Duodenal mucosa (tissue), 2 donors: Measurements from ENCODE around the gene ATP7B.
A peak's percentile ranks its signal among the peaks of the same experiment; 100 is the strongest.

Source experiments
- H3K27ac ChIP-seq: one replicate; pipeline ENCODE4 v1.7.0; 2013; ENCODE audit warnings: low read depth, low read length
- H3K27me3 ChIP-seq, 2 donors: one replicate each; pipeline ENCODE4 v1.7.0; 2013; ENCODE audit warnings: low read length in 2 of 2, control low read depth in 1 of 2; ENCODE audit not compliant: insufficient read depth in 2 of 2, control insufficient read depth in 1 of 2
- H3K36me3 ChIP-seq, 2 donors: one replicate each; pipeline ENCODE4 v1.7.0; 2013; ENCODE audit warnings: low read length in 2 of 2, control low read depth in 1 of 2; ENCODE audit not compliant: insufficient read depth in 2 of 2, control insufficient read depth in 1 of 2
- H3K4me1 ChIP-seq, 2 donors: one replicate each; pipeline ENCODE4 v1.7.0; 2013; ENCODE audit warnings: low read length in 2 of 2, control low read depth in 1 of 2; ENCODE audit not compliant: insufficient read depth in 2 of 2, control insufficient read depth in 1 of 2
- H3K4me3 ChIP-seq, 2 donors: one replicate each; pipeline ENCODE4 v1.7.0; 2013; ENCODE audit warnings: low read length in 2 of 2, low read depth in 1 of 2
- H3K9ac ChIP-seq, 2 donors: one replicate each; pipeline ENCODE4 v1.7.0; 2013; ENCODE audit warnings: low read length in 2 of 2, low read depth in 1 of 2
- H3K9me3 ChIP-seq, 2 donors: one replicate each; pipeline ENCODE4 v1.7.0; 2013; ENCODE audit warnings: low read length in 2 of 2, control low read depth in 1 of 2; ENCODE audit not compliant: control insufficient read depth in 1 of 2

The ATP7B gene

DNA sequence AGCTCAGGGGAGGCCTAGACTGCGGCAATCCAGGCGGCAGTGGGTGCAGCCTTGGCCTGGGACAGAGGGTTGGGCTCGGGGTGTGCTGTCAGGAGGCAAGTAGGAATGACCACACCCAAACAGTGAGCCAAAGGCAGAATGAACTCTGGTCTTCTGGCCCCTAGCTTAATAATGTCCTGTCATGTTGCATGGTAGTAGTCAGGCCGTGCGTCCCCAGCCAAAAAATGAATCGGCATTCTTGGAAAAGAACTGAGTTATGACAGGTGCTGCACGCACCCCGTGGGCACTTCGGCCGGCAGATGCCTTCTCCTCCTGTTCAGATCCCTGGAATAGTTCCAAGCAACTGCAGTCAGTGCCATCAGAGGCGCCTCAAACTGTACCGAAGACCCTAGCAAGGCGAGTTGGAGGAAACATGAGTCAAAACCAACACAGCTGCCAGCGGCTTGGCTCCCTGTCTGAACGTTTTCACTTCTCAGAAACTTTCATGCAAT, 55.9 kb downstream of the ATP7B start:
- peaks cover 51 to 57% of the 10 kb centered on the region in 2 donors for H3K4me1 ChIP-seq
- no peaks in the 10 kb centered on the region for H3K9me3 ChIP-seq
- no peak overlapping the region for H3K9ac ChIP-seq
- no peak overlapping the region for H3K27ac ChIP-seq
- no peaks in the 10 kb centered on the region for H3K27me3 ChIP-seq
- H3K36me3 ChIP-seq: peaks cover 9 to 13% of the 10 kb centered on the region in 2 donors
- H3K4me3 ChIP-seq: peak overlapping the region in 1 of 2 donors; percentile 4

DNA sequence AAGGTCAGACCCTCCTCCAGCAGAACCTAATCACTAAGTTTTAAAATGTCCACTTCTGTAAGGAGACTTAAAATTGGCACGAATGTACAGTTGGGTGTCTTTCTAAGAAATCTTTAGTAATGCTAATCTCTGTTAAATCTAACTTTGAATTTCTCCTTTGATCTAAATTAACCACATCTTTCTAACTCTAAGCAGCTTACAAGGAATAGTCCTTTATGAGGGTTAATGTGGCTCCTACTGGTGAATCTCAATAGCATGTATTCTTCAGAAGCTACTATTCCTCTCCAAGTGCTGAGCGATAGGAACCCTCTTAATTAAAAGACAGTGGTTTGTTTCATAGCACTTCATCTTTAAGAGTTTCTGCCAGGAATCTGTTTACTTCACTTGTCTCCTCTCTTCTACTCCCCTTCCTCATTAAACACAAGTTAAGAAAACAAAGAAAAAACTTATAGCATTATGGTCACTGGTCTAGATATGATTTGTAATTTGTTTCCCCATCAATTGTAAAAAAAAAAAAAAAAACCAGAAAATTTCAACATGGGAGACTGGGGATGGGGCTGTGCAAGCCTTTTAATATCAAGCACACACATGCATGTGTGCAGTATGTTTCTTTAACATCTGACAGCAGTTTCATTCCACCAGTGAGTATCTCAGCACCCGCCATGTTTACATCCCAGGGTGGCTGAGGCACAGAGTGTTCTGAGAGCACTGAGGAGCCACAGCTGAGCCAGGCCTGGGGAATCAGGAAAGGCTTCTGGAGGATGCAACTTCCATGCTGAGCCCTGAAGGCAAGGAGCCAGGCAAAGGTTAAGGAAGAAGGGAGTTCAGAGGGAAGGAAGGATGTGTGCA, 57.7 kb downstream of the ATP7B start:
- H3K9ac ChIP-seq: no peak overlapping the region
- H3K4me1 ChIP-seq: peaks cover 34 to 41% of the 10 kb centered on the region in 2 donors
- no peaks in the 10 kb centered on the region for H3K27me3 ChIP-seq
- H3K9me3 ChIP-seq: no peaks in the 10 kb centered on the region
- H3K36me3 ChIP-seq: peaks cover 11 to 22% of the 10 kb centered on the region in 2 donors
- H3K27ac ChIP-seq: no peak overlapping the region
- H3K4me3 ChIP-seq: no peak overlapping the region

DNA sequence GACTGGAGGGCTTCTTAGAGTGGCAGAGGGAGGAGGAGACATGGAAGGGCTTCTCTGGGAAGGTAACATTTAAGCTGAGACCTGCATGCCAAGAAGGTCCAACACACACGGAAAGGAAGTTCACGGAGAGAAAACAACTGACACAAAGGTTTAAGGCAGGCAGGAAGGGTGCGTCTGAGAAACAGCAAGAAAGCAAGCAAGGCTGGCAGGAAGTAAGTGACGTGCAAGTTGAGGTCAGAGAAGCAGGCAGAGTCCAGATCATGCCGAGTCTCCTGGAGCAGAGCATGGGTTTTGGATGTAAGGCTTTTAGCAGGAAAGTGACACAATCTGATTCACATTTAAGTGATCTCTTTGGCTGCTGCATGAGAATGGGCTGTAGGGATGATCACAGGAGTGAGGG, 60.5 kb downstream of the ATP7B start:
- H3K36me3 ChIP-seq: peaks cover 11 to 29% of the 10 kb centered on the region in 2 donors
- peaks cover 10 to 12% of the 10 kb centered on the region in 2 donors for H3K4me1 ChIP-seq
- no peak overlapping the region for H3K4me3 ChIP-seq
- no peaks in the 10 kb centered on the region for H3K9me3 ChIP-seq
- H3K9ac ChIP-seq: no peak overlapping the region
- H3K27me3 ChIP-seq: no peaks in the 10 kb centered on the region
- H3K27ac ChIP-seq: no peak overlapping the region

DNA sequence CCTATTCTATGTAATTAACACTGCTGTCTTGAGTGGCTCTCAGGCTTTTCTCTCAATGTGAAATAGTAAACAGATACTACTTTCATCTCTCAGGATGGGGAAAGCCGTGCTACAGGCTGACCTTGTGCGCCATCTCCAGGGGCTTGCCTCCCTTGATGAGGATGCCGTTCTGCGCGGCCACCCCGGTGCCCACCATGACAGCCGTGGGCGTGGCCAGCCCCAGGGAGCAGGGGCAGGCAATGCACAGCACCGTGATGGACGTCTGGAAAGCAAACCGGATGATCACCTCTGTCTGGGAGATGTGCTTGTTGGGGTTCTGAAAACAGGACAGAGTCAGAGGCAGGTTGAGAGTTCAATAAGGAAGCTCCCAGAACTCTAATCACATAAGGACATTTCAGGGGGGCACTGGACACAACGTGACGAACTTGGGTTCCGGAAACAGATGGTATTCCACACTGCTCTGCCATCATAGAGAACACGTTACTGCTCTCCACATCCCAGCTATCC, 65.0 kb downstream of the ATP7B start:
- H3K4me3 ChIP-seq: no peak overlapping the region

DNA sequence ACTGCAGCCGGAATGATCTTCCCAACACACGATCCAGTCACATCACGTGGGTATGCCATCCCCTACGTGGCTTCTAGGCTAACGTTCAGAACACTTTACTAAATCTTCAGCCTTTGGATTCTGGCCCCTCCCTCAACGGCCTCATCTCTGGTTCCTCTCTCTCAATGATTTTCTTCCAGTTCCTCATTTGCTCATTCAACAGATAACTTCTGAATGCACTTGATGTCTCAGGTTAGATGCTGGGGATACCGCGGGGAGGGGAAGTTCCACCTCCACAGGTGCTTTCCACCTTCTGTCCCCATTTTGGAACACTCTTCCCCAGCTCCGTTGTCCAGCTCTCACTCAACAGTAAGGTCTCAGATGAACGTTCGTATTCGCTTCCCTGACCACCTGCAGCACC, 66.1 kb downstream of the ATP7B start:
- Histone ChIP-seq H3K27me3 (no peaks in the 10 kb centered on the region), H3K36me3 (peaks cover 4 to 32% of the 10 kb centered on the region in 2 donors), H3K4me1 (peaks cover 17 to 29% of the 10 kb centered on the region in 2 donors), H3K4me3 (no peak overlapping the region), H3K27ac (no peak overlapping the region), H3K9ac (no peak overlapping the region), H3K9me3 (no peaks in the 10 kb centered on the region)

More for the DNA sequence above, 65.0 kb downstream of the ATP7B start:
- Histone ChIP-seq H3K27me3 (no peaks in the 10 kb centered on the region), H3K27ac (no peak overlapping the region), H3K4me1 (peaks cover 17 to 29% of the 10 kb centered on the region in 2 donors), H3K36me3 (peaks cover 6 to 34% of the 10 kb centered on the region in 2 donors), H3K9me3 (no peaks in the 10 kb centered on the region), H3K9ac (no peak overlapping the region)

DNA sequence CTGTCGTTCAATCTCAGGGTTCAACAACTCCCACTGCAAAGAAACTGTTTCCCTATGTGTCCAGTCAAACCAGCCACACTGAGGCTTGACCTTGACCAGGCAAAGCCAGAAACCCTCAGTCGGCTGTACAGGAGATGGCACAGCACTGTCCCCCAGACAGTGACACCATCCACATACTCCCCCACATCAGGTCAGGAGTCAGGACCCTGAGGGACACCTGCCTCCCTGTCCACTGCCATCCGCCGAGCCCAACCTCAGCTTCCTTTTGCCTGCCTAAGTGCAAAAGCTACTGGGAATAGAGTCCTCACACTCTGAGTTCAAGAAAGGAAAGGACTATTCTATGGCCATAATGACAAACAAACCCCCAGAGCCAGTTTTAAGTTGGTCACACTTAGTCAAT, 66.8 kb downstream of the ATP7B start:
- no peaks in the 10 kb centered on the region for H3K27me3 ChIP-seq
- no peak overlapping the region for H3K27ac ChIP-seq
- H3K4me3 ChIP-seq: no peak overlapping the region
- H3K9ac ChIP-seq: no peak overlapping the region
- peaks cover 17 to 29% of the 10 kb centered on the region in 2 donors for H3K4me1 ChIP-seq
- no peaks in the 10 kb centered on the region for H3K9me3 ChIP-seq
- peaks cover 4 to 27% of the 10 kb centered on the region in 2 donors for H3K36me3 ChIP-seq

DNA sequence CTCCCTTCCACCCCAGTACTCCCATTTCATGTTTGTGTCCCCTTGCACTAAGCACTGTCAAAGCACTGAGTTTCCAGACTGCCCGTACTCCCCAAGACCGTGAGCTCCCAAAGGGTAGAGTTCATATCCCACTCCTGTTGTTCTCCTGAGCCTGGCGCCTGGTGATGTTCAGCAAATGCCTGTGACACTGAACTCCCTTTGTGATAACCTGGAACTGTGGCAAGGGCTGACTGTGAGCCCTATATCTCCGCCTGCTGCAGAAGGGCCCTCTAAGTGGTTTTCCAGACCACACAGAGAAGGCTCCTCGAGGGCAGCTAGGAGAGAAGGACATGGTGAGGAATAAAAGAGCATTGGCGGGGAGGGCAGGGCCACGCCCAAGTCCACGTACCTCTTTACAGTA, 67.5 kb downstream of the ATP7B start:
- Histone ChIP-seq H3K27ac (no peak overlapping the region), H3K36me3 (peaks cover 4 to 29% of the 10 kb centered on the region in 2 donors), H3K9ac (no peak overlapping the region), H3K4me3 (no peak overlapping the region), H3K4me1 (peaks cover 17 to 29% of the 10 kb centered on the region in 2 donors), H3K27me3 (no peaks in the 10 kb centered on the region), H3K9me3 (no peaks in the 10 kb centered on the region)

DNA sequence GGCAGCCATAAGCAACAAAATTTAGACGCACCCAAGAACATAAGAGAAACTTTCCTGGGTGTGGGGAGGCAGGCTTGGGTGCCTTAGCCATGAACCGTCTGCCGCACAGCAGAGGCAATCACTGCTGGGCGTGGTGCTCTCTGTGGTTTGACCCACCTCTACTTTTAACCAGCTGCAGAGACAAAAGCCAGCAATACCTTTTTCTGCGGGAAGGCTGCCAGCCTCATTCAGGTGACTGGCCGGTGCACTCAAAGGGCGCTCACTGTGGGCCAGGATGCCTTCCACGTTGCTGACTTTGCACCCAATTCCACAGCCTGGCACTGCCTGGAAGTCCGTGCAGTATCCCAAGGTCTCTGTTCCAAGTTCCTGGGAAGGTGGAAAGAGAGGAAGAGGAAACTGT, 69.1 kb downstream of the ATP7B start:
- peaks cover 17 to 35% of the 10 kb centered on the region in 2 donors for H3K4me1 ChIP-seq
- no peaks in the 10 kb centered on the region for H3K27me3 ChIP-seq
- no peak overlapping the region for H3K27ac ChIP-seq
- peak overlapping the region; percentile 12 to 49 for H3K9ac ChIP-seq
- no peaks in the 10 kb centered on the region for H3K9me3 ChIP-seq
- H3K4me3 ChIP-seq: peak overlapping the region; percentile 11 to 34
- H3K36me3 ChIP-seq: peaks cover 4 to 35% of the 10 kb centered on the region in 2 donors

DNA sequence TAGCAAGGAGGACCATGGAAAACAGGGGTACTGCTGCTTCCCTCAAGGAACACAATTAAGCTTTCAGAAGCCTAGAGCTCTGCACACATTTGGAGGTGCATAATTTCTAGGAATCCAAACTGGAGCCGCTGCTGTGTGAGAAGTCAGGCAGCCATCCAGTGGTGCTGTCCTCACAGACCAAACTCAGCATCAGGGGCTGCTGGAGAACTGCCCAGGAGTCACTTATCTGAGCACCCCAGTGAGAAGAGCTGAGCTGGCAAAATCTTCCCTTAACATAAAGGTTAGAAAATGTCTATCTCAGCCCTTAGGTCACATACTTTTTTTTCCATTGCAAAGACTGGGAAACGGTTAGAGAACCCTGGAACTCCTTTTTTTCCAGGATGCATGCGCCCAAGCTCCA, 72.8 kb downstream of the ATP7B start:
- Histone ChIP-seq H3K27me3 (no peaks in the 10 kb centered on the region), H3K9ac (no peak overlapping the region), H3K4me3 (no peak overlapping the region), H3K4me1 (peaks cover 11 to 26% of the 10 kb centered on the region in 2 donors), H3K27ac (no peak overlapping the region), H3K9me3 (no peaks in the 10 kb centered on the region), H3K36me3 (peaks cover 4 to 39% of the 10 kb centered on the region in 2 donors)
